HepG2 (cell line): ENCODE measurements around the gene ABCC1. TPM values are rescaled to one million over a fixed set of nuclear protein-coding genes. Genes with fewer than 3 reads are reported as not detected.

ENCODE experiments used
- ATAC-seq: fragments of 200-7000 bp; cut with Tn5 transposase; 3 replicates; pipeline ENCODE4 v1.9.1; 2020; ENCODE audit warnings: mild to moderate bottlenecking, moderate library complexity
- BruUV-seq: library from RNA; stranded (reverse); fragments of 400-500 nt; replicated peaks from 2 replicates; lab custom pipeline; 2021; lab: Mats Ljungman, UMichigan
- CTCF ChIA-PET: fragments of 300-600 bp; formaldehyde crosslinking; extraction: SDS; loops from one replicate; lab custom pipeline; 2021; ENCODE audit warnings: low total read pairs, inconsistent platforms, low intra/inter-chr PET ratio; lab: Yijun Ruan, JAX
- POLR2A ChIA-PET: fragments of 350-600 bp; sonication (Branson Sonifier 250); formaldehyde crosslinking; loops from one replicate; lab custom pipeline; 2020; ENCODE audit warnings: antibody characterized with exemption, inconsistent platforms; lab: Yijun Ruan, JAX
- DNase-seq: peaks from one replicate; pipeline ENCODE4 v3.0.0-alpha.2; 2015; ENCODE audit warnings: low spot score
- FAIRE-seq: peaks from 3 replicates; lab custom pipeline; 2011; peaks lifted over from hg19 to GRCh38; lab: Jason Lieb, UNC
- H2AFZ ChIP-seq: one replicate; pipeline ENCODE4 v1.6.1; 2011; ENCODE audit warnings: low read length, inconsistent platforms
- H3K27ac ChIP-seq: fragments of 300-600 bp; 3 replicates; pipeline ENCODE4 v1.8.0; 2011; ENCODE audit warnings: mixed run types, mild to moderate bottlenecking, mixed read lengths, low read length, inconsistent platforms; ENCODE audit not compliant: insufficient read depth; ENCODE audit errors: extremely low read length
- H3K27me3 ChIP-seq, 2 experiments: fragments of 200-600 bp in 1 of 2; 2 replicates in 1 of 2; 3 replicates in 1 of 2; pipeline versions ENCODE4 v1.6.0 to v1.8.0; 2011; ENCODE audit warnings: low read length in 2 of 2, mild to moderate bottlenecking in 2 of 2, moderate library complexity in 2 of 2, inconsistent platforms in 1 of 2; ENCODE audit not compliant: insufficient read depth in 2 of 2, control insufficient read depth in 1 of 2
- H3K36me3 ChIP-seq, 2 experiments: fragments of 200-600 bp in 1 of 2; replicated peaks in 1 of 2; 2 replicates in 1 of 2; 3 replicates in 1 of 2; pipeline versions ENCODE4 v1.5.1 to v1.8.0; 2011; ENCODE audit warnings: low read length in 2 of 2, inconsistent platforms in 1 of 2; ENCODE audit not compliant: insufficient read depth in 2 of 2, control insufficient read depth in 1 of 2
- H3K4me1 ChIP-seq: 2 replicates; pipeline ENCODE4 v1.5.1; 2012; ENCODE audit warnings: low read length, inconsistent platforms; ENCODE audit not compliant: insufficient read depth
- H3K4me2 ChIP-seq: 2 replicates; pipeline ENCODE4 v1.6.0; 2011; ENCODE audit warnings: low read depth, low read length, inconsistent platforms
- H3K4me3 ChIP-seq, 3 experiments: fragments of 200-600 bp in 1 of 3; sonication (generic), shearing (Covaris generic) in 1 of 3; replicated peaks in 1 of 3; 2 replicates each; pipeline ENCODE4 v1.5.1; 2011 to 2016; ENCODE audit warnings: low read length in 3 of 3, inconsistent platforms in 2 of 3, low read depth in 2 of 3, mild to moderate bottlenecking in 2 of 3, control low read depth in 1 of 3, mixed read lengths in 1 of 3; ENCODE audit not compliant: insufficient read depth in 1 of 3
- H3K79me2 ChIP-seq: one replicate; pipeline ENCODE4 v1.6.1; 2011; ENCODE audit warnings: low read length, inconsistent platforms; ENCODE audit not compliant: insufficient read depth
- H3K9ac ChIP-seq: 2 replicates; pipeline ENCODE4 v1.6.0; 2011; ENCODE audit warnings: mild to moderate bottlenecking, low read depth, low read length, inconsistent platforms; ENCODE audit not compliant: insufficient read depth
- H3K9me3 ChIP-seq: 2 replicates; pipeline ENCODE4 v1.5.1; 2012; ENCODE audit warnings: mild to moderate bottlenecking, low read length
- H4K20me1 ChIP-seq: 2 replicates; pipeline ENCODE4 v1.6.0; 2011; ENCODE audit warnings: inconsistent platforms, mild to moderate bottlenecking, low read length, moderate library complexity; ENCODE audit not compliant: insufficient read depth
- AGO1 ChIP-seq: fragments of 200-400 bp; formaldehyde crosslinking; IDR thresholded peaks from 2 replicates; pipeline ENCODE4 v1.6.1; 2017; ENCODE audit warnings: mild to moderate bottlenecking, low read depth, low read length, moderate library complexity; ENCODE audit not compliant: poor library complexity, severe bottlenecking
- ARNT ChIP-seq: fragments of 450-650 bp; IDR thresholded peaks from 2 replicates; pipeline ENCODE4 v1.6.1; 2017
- GATAD2A ChIP-seq: IDR thresholded peaks from 2 replicates; pipeline ENCODE4 v1.6.1; 2016
- GTF3A ChIP-seq: sonication (generic); formaldehyde crosslinking; conservative IDR thresholded peaks from 2 replicates; pipeline ENCODE4 v1.4.0; 2020; ENCODE audit warnings: mild to moderate bottlenecking, missing genetic modification reagents
- HDAC6 ChIP-seq: fragments of 200-600 bp; sonication (generic); IDR thresholded peaks from 2 replicates; pipeline ENCODE4 v1.7.0; 2017; ENCODE audit warnings: mild to moderate bottlenecking, antibody characterized with exemption, low read length, low read depth
- HNRNPLL ChIP-seq: fragments of 200-400 bp; formaldehyde crosslinking; IDR thresholded peaks from 2 replicates; pipeline ENCODE4 v1.6.1; 2017; ENCODE audit warnings: mild to moderate bottlenecking, low read depth, low read length; ENCODE audit not compliant: poor library complexity, severe bottlenecking
- MAFK ChIP-seq, 2 experiments: IDR thresholded peaks in 1 of 2; conservative IDR thresholded peaks in 1 of 2; 2 replicates each; pipeline ENCODE4 v1.6.1; 2011; ENCODE audit warnings: improper control_type of control experiment in 2 of 2, low read length in 2 of 2
- MTA1 ChIP-seq: sonication (generic); formaldehyde crosslinking; IDR thresholded peaks from 2 replicates; pipeline ENCODE4 v1.4.0; 2020; ENCODE audit warnings: missing genetic modification reagents, mild to moderate bottlenecking, borderline replicate concordance
- MXI1 ChIP-seq: IDR thresholded peaks from 3 replicates; pipeline ENCODE4 v1.6.1; 2012; ENCODE audit warnings: low read depth, low read length, inconsistent platforms, borderline replicate concordance
- NFE2L2 ChIP-seq: fragments of 150-350 bp; IDR thresholded peaks from 2 replicates; pipeline ENCODE4 v1.6.1; 2014; ENCODE audit warnings: low read length
- PBX2 ChIP-seq: IDR thresholded peaks from 2 replicates; pipeline ENCODE4 v1.6.1; 2016; ENCODE audit warnings: control low read depth
- ZNF318 ChIP-seq: sonication (generic); formaldehyde crosslinking; IDR thresholded peaks from 2 replicates; pipeline ENCODE4 v1.4.0; 2020; ENCODE audit warnings: mild to moderate bottlenecking, missing genetic modification reagents
- WGBS: methylation state at CpG from one replicate; pipeline ENCODE4 v1.1.6; 2017; ENCODE audit warnings: low lambda C conversion rate; 5-methylcytosine and 5-hydroxymethylcytosine counted together
- in situ Hi-C: cut with HindIII; loops from 2 replicates; pipeline ENCODE4 v1.10.0; 2017; ENCODE audit warnings: low pct_unique_long_range_greater_than_20kb; ENCODE audit not compliant: extremely low pct_ligation_motif_present
- intact Hi-C: fragments of 100-400 bp; cut with micrococcal nuclease; formaldehyde crosslinking; loops from one replicate; pipeline ENCODE4 v1.10.0; 2022; ENCODE audit not compliant: unreplicated experiment
- polyA plus RNA-seq, 8 experiments: library from polyadenylated mRNA; depleted of rRNA in 3 of 8; stranded (reverse) in 7 of 8; unstranded in 1 of 8; fragments of >200 nt; fragmentation: Illumina TruSeq in 4 of 8; extraction: Trizol in 4 of 8; gene quantifications; 2 replicates each; pipeline versions ENCODE4 v1.2.1 to v1.2.3, GENCODE V29; 2011 to 2016; ENCODE audit warnings: low read depth in 4 of 8, missing spikeins in 1 of 8, mixed read lengths in 1 of 8; ENCODE audit not compliant: insufficient read depth in 1 of 8
- total RNA-seq, 5 experiments: library from RNA; depleted of rRNA; stranded (reverse); fragments of >200 nt; fragmentation: Illumina TruSeq; extraction: Trizol; gene quantifications; 2 replicates each; pipeline ENCODE4 v1.2.3, GENCODE V29; 2016; ENCODE audit warnings: low read depth in 1 of 5

The ABCC1 gene
- total and polyA plus RNA-seq, 2 of the 13 experiments (the other 11 are each of a cell fraction or from before 2014, with no cell fraction given), result 13.0 to 30.6 TPM

- DNase-seq (no peak), ATAC-seq (no peak)
- POLR2A ChIA-PET, result interaction anchor here (0.7 kb wide), 1 partner anchor 1081 kb away, joined by 3 read pairs; no protein-coding TSS in a partner anchor
- TF ChIP-seq MAFK (conservative IDR thresholded peaks at IDR 0.05 in 1 of 2, IDR thresholded peaks at IDR 0.05 in 1 of 2; ENCODE audit: low read length in 2 of 2) (peak; percentile 24 to 26; a peak in 2 of 4 replicates), ZNF318 (CRISPR knock-in tag) (0 out of 2 replicates have a peak, but pooled peaks have one; percentile 56), GATAD2A (CRISPR knock-in tag) (no peak), AGO1 (peak; percentile 42), HDAC6 (no peak), MXI1 (no peak), PBX2 (CRISPR knock-in tag) (no peak), MTA1 (0 out of 2 replicates have a peak, but pooled peaks have one; percentile 44), HNRNPLL (peak; percentile 21), NFE2L2 (peak; percentile 86), GTF3A (CRISPR knock-in tag) (no peak), ARNT (no peak)
Measured at GRCh38 chr16:16133943-16134604, 184.7 kb downstream of the ABCC1 start.

More at GRCh38 chr16:16133943-16134604, 184.7 kb downstream of the ABCC1 start:
- Histone ChIP-seq H3K9me3 (no peaks in the 10 kb centered on the region), H3K27me3 (no peaks in the 10 kb centered on the region), H4K20me1 (peaks cover 2% of the 10 kb centered on the region; the same call in 1 of the 2 replicates), H3K9ac (no peak overlapping the region), H3K27ac (no peak overlapping the region), H3K4me3 (no peak overlapping the region), H3K4me2 (no peak overlapping the region), H3K79me2 (no peaks in the 10 kb centered on the region), H2AFZ (no peak overlapping the region), H3K4me1 (no peaks in the 10 kb centered on the region), H3K36me3 (peaks cover 51 to 78% of the 10 kb centered on the region in 2 experiments)
- no peak for FAIRE-seq
- CTCF ChIA-PET, result no interaction called here
- in situ Hi-C loops, result no loop called here
- 98% methylated on average over 21 of the region's 21 CpGs for WGBS
- no TSS peak for BruUV-seq
- intact Hi-C loops, result no loop called here
